Chondrocyte (in vitro differentiated cells): ENCODE results near the gene ADGRF4. TPM values are rescaled to one million over a fixed set of nuclear protein-coding genes. Genes with fewer than 3 reads are reported as not detected.

Source experiments
- DNase-seq: peaks from one replicate; pipeline ENCODE4 v3.0.0; 2021; ENCODE audit warnings: mixed read lengths, low spot score
- H3K27ac Mint-ChIP-seq: one replicate; pipeline ENCODE4 v1.8.0; 2021; ENCODE audit warnings: mild to moderate bottlenecking, moderate library complexity, mixed read lengths; ENCODE audit not compliant: unreplicated experiment
- H3K27me3 Mint-ChIP-seq: 2 replicates; pipeline ENCODE4 v1.8.0; 2021; ENCODE audit warnings: low read depth, mixed read lengths
- H3K36me3 Mint-ChIP-seq: 2 replicates; pipeline ENCODE4 v1.8.0; 2021; ENCODE audit warnings: low read depth, mixed read lengths
- H3K4me1 Mint-ChIP-seq: 2 replicates; pipeline ENCODE4 v1.8.0; 2021; ENCODE audit warnings: low read depth, mild to moderate bottlenecking, mixed read lengths
- H3K4me3 Mint-ChIP-seq: one replicate; pipeline ENCODE4 v1.8.0; 2021; ENCODE audit warnings: mild to moderate bottlenecking, moderate library complexity, mixed read lengths; ENCODE audit not compliant: unreplicated experiment
- H3K9me3 Mint-ChIP-seq: 2 replicates; pipeline ENCODE4 v1.8.0; 2021; ENCODE audit warnings: low read depth, mixed read lengths
- CTCF ChIP-seq: fragments of 200-600 bp; sonication (generic); IDR thresholded peaks from 2 replicates; pipeline ENCODE4 v1.5.0; 2021; ENCODE audit warnings: antibody characterized with exemption, mild to moderate bottlenecking, moderate library complexity
- total RNA-seq: library from RNA; stranded (reverse); gene quantifications from 3 replicates; pipeline ENCODE4 v1.2.1, GENCODE V29; 2021

The ADGRF4 gene
- total RNA-seq, 1 donor from 2014 or later, result not detected

GRCh38 chr6:47654255-47654654 is 44.1 kb upstream of the ADGRF4 start:
- H3K9me3 Mint-ChIP-seq, result no peaks in the 10 kb centered on the region
- H3K27me3 Mint-ChIP-seq, result no peaks in the 10 kb centered on the region
- no peak overlapping the region for H3K27ac Mint-ChIP-seq
- H3K4me3 Mint-ChIP-seq, result no peak overlapping the region
- DNase-seq, result no peak
- H3K36me3 Mint-ChIP-seq, result no peaks in the 10 kb centered on the region
- TF ChIP-seq CTCF, result no peak
- no peaks in the 10 kb centered on the region for H3K4me1 Mint-ChIP-seq

GRCh38 chr6:47655719-47656595 is 42.4 kb upstream of the ADGRF4 start:
- H3K4me1 Mint-ChIP-seq, result no peaks in the 10 kb centered on the region
- no peak for TF ChIP-seq CTCF
- no peaks in the 10 kb centered on the region for H3K36me3 Mint-ChIP-seq
- H3K9me3 Mint-ChIP-seq, result no peaks in the 10 kb centered on the region
- no peak for DNase-seq
- no peak overlapping the region for H3K4me3 Mint-ChIP-seq
- no peaks in the 10 kb centered on the region for H3K27me3 Mint-ChIP-seq
- no peak overlapping the region for H3K27ac Mint-ChIP-seq

GRCh38 chr6:47661960-47662359 is 36.4 kb upstream of the ADGRF4 start:
- TF ChIP-seq CTCF, result no peak
- Mint-ChIP-seq H3K27me3 (no peaks in the 10 kb centered on the region), H3K36me3 (no peaks in the 10 kb centered on the region), H3K4me1 (no peaks in the 10 kb centered on the region), H3K4me3 (no peak overlapping the region), H3K27ac (no peak overlapping the region), H3K9me3 (no peaks in the 10 kb centered on the region)
- DNase-seq, result no peak

GRCh38 chr6:47663462-47664216 is 34.7 kb upstream of the ADGRF4 start:
- Mint-ChIP-seq H3K4me1 (no peaks in the 10 kb centered on the region), H3K27ac (no peak overlapping the region)

More at GRCh38 chr6:47663462-47664216, 34.7 kb upstream of the ADGRF4 start:
- H3K27me3 Mint-ChIP-seq, result no peaks in the 10 kb centered on the region
- H3K4me3 Mint-ChIP-seq, result no peak overlapping the region
- no peak for TF ChIP-seq CTCF
- H3K9me3 Mint-ChIP-seq, result no peaks in the 10 kb centered on the region
- H3K36me3 Mint-ChIP-seq, result no peaks in the 10 kb centered on the region
- no peak for DNase-seq
